HEK293 (cell line): ENCODE measurements around the gene LRRC57.

Source experiments
- CTCF ChIA-PET: fragments of 350-600 bp; formaldehyde crosslinking; extraction: SDS; loops from one replicate; lab custom pipeline; 2021; ENCODE audit warnings: antibody characterized with exemption; lab: Yijun Ruan, JAX
- POLR2A ChIA-PET: fragments of 300-600 bp; formaldehyde crosslinking; extraction: SDS; loops from one replicate; lab custom pipeline; 2020; ENCODE audit warnings: antibody characterized with exemption, inconsistent platforms; lab: Yijun Ruan, JAX
- H3K27ac ChIP-seq: fragments of 200-500 bp; sonication (Bioruptor generic); 2 replicates; pipeline ENCODE4 v1.5.1; 2014; ENCODE audit warnings: low read depth, low read length, control low read depth, inconsistent platforms; ENCODE audit errors: extremely low read depth
- H3K36me3 ChIP-seq, 2 experiments: fragments of 200-500 bp in 1 of 2; sonication (Bioruptor generic) in 1 of 2; 1 replicate in 1 of 2; 2 replicates in 1 of 2; pipeline ENCODE4 v1.5.1; 2014 to 2017; ENCODE audit warnings: inconsistent platforms in 2 of 2, low read length in 2 of 2; ENCODE audit not compliant: control insufficient read depth in 2 of 2, insufficient read depth in 1 of 2
- H3K4me1 ChIP-seq: fragments of 200-500 bp; sonication (Bioruptor generic); 2 replicates; pipeline ENCODE4 v1.5.1; 2014; ENCODE audit warnings: mild to moderate bottlenecking, low read length, inconsistent platforms; ENCODE audit not compliant: control insufficient read depth, insufficient read depth
- H3K4me3 ChIP-seq: 2 replicates; pipeline ENCODE4 v1.5.1; 2011; ENCODE audit warnings: low read depth, mild to moderate bottlenecking, control low read depth, low read length, moderate library complexity
- H3K9me3 ChIP-seq: fragments of 200-500 bp; sonication (Bioruptor generic); 2 replicates; pipeline ENCODE4 v1.5.1; 2014; ENCODE audit warnings: low read depth, low read length, inconsistent platforms; ENCODE audit not compliant: control insufficient read depth, insufficient read depth
- GLI4 ChIP-seq: fragments of 450-650 bp; formaldehyde crosslinking; IDR thresholded peaks from 2 replicates; pipeline ENCODE4 v1.5.1; 2016; ENCODE audit warnings: missing biosample characterization, missing genetic modification characterization
- PRDM1 ChIP-seq: fragments of 450-650 bp; formaldehyde crosslinking; IDR thresholded peaks from 2 replicates; pipeline ENCODE4; 2016; ENCODE audit warnings: missing biosample characterization, missing genetic modification characterization
- PRDM6 ChIP-seq: fragments of 450-650 bp; formaldehyde crosslinking; IDR thresholded peaks from 2 replicates; pipeline ENCODE4 v1.5.1; 2017; ENCODE audit warnings: missing biosample characterization, missing genetic modification characterization
- TRIM28 ChIP-seq: IDR thresholded peaks from 2 replicates; pipeline ENCODE4 v1.6.1; 2011; ENCODE audit warnings: low read length, control low read depth, borderline replicate concordance
- ZFHX2 ChIP-seq: fragments of 450-650 bp; formaldehyde crosslinking; conservative IDR thresholded peaks from 2 replicates; pipeline ENCODE4 v1.5.1; 2016; ENCODE audit warnings: missing biosample characterization, missing genetic modification characterization
- ZFP69B ChIP-seq: fragments of 450-650 bp; formaldehyde crosslinking; IDR thresholded peaks from 2 replicates; pipeline ENCODE4 v1.5.1; 2016; ENCODE audit warnings: missing biosample characterization, missing genetic modification characterization
- ZIC2 ChIP-seq: fragments of 450-650 bp; formaldehyde crosslinking; IDR thresholded peaks from 2 replicates; pipeline ENCODE4 v1.5.1; 2016; ENCODE audit warnings: missing biosample characterization, missing genetic modification characterization
- ZNF24 ChIP-seq: fragments of 450-650 bp; formaldehyde crosslinking; IDR thresholded peaks from 2 replicates; pipeline ENCODE4 v1.5.1; 2016; ENCODE audit warnings: missing biosample characterization, missing genetic modification characterization
- ZNF280C ChIP-seq: fragments of 450-650 bp; formaldehyde crosslinking; IDR thresholded peaks from 2 replicates; pipeline ENCODE4 v1.5.1; 2016; ENCODE audit warnings: missing biosample characterization, missing genetic modification characterization
- ZNF449 ChIP-seq: fragments of 450-650 bp; formaldehyde crosslinking; IDR thresholded peaks from 2 replicates; pipeline ENCODE4 v1.5.1; 2017; ENCODE audit warnings: missing biosample characterization, mild to moderate bottlenecking, missing genetic modification characterization, moderate library complexity
- ZNF48 ChIP-seq: fragments of 450-650 bp; formaldehyde crosslinking; IDR thresholded peaks from 2 replicates; pipeline ENCODE4 v1.5.1; 2016; ENCODE audit warnings: missing biosample characterization, missing genetic modification characterization
- TF ChIP-seq, protein P1 (sequence below): fragments of 450-650 bp; formaldehyde crosslinking; conservative IDR thresholded peaks from 2 replicates; pipeline ENCODE4 v1.5.1; 2016; ENCODE audit warnings: low read depth, missing biosample characterization, missing genetic modification characterization

Gene LRRC57

DNA sequence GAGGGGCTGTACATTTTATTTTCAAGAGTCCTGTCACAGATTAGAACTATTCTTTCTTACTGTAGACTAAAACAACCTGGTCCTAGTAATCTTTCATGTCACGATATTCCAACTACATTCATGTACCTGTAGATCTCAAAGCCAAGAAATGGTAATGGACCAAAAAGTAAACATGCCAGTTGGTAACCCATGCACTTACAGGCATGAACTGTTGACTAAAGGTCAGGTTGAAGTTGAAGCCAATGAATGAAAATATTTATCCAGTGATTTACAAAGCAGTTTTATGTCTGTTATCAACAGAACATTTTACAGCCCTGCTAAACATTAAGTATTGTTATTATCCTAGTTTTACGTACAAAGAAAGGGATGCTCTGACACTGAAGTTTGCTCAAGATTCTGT is 25.3 kb downstream of the LRRC57 start:
- Histone ChIP-seq H3K36me3 (peaks cover 4 to 27% of the 10 kb centered on the region in 2 experiments; a peak in 2 of 3 replicates), H3K4me3 (no peak overlapping the region), H3K4me1 (no peaks in the 10 kb centered on the region), H3K9me3 (no peaks in the 10 kb centered on the region), H3K27ac (no peak overlapping the region)
- CTCF ChIA-PET, result no interaction called here
- TF ChIP-seq TRIM28, result no peak
- POLR2A ChIA-PET, result no interaction called here

- H3K4me3 ChIP-seq, result no peak overlapping the region
- TF ChIP-seq PRDM6, result no peak
- TF ChIP-seq ZNF449 (tag by site-specific recombination), result no peak
- peak; percentile 52; the same call in 1 of the 2 replicates for TF ChIP-seq PRDM1 (tag by site-specific recombination)
- no peak for TF ChIP-seq TRIM28
- TF ChIP-seq ZNF24, result no peak
- TF ChIP-seq GLI4 (tag by site-specific recombination), result no peak
- TF ChIP-seq ZIC2 (tag by site-specific recombination), result no peak
- no peak for TF ChIP-seq ZFHX2
- TF ChIP-seq, all 188 proteins: peak for 1
- ChIA-PET POLR2A (no interaction called here), CTCF (no interaction called here)
- peaks cover 0 to 17% of the 10 kb centered on the region in 2 experiments; a peak in 2 of 3 replicates for H3K36me3 ChIP-seq
- H3K4me1 ChIP-seq, result no peaks in the 10 kb centered on the region
- no peak overlapping the region for H3K27ac ChIP-seq
- no peaks in the 10 kb centered on the region for H3K9me3 ChIP-seq
Observed at GRCh38 chr15:42511007-42511391, 37.6 kb downstream of the LRRC57 start.

GRCh38 chr15:42510258-42511006 is 38.2 kb downstream of the LRRC57 start:
- CTCF ChIA-PET, result interaction anchor here (0.7 kb wide), 1 partner anchor 155 kb away, joined by 3 read pairs; no protein-coding TSS in a partner anchor

More at GRCh38 chr15:42510258-42511006, 38.2 kb downstream of the LRRC57 start:
- POLR2A ChIA-PET, result no interaction called here
- TF ChIP-seq ZNF280C (no peak), ZNF48 (tag by site-specific recombination) (no peak), ZFP69B (tag by site-specific recombination) (no peak)
- TF ChIP-seq, protein P1, sequence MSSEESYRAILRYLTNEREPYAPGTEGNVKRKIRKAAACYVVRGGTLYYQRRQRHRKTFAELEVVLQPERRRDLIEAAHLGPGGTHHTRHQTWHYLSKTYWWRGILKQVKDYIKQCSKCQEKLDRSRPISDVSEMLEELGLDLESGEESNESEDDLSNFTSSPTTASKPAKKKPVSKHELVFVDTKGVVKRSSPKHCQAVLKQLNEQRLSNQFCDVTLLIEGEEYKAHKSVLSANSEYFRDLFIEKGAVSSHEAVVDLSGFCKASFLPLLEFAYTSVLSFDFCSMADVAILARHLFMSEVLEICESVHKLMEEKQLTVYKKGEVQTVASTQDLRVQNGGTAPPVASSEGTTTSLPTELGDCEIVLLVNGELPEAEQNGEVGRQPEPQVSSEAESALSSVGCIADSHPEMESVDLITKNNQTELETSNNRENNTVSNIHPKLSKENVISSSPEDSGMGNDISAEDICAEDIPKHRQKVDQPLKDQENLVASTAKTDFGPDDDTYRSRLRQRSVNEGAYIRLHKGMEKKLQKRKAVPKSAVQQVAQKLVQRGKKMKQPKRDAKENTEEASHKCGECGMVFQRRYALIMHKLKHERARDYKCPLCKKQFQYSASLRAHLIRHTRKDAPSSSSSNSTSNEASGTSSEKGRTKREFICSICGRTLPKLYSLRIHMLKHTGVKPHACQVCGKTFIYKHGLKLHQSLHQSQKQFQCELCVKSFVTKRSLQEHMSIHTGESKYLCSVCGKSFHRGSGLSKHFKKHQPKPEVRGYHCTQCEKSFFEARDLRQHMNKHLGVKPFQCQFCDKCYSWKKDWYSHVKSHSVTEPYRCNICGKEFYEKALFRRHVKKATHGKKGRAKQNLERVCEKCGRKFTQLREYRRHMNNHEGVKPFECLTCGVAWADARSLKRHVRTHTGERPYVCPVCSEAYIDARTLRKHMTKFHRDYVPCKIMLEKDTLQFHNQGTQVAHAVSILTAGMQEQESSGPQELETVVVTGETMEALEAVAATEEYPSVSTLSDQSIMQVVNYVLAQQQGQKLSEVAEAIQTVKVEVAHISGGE, result no peak
- TF ChIP-seq, all 188 proteins: peak for 0
- Histone ChIP-seq H3K36me3 (peaks cover 0 to 12% of the 10 kb centered on the region in 2 experiments; a peak in 2 of 3 replicates), H3K27ac (no peak overlapping the region), H3K4me3 (no peak overlapping the region), H3K4me1 (no peaks in the 10 kb centered on the region), H3K9me3 (no peaks in the 10 kb centered on the region)
